ENCODE measurements around the gene KMO.

GRCh38 chr1:241615043-241615974, 83.1 kb downstream of the KMO start:
- TF ChIP-seq POLR2AphosphoS5 (IDR thresholded peaks at IDR 0.05) (no peak), CTCF (IDR thresholded peaks at IDR 0.05) (no peak)
